Panc1 (cell line): ENCODE data around the gene CFAP77. TPM values are rescaled to one million over a fixed set of nuclear protein-coding genes. Genes with fewer than 3 reads are reported as not detected.

ENCODE experiments used
- ATAC-seq: fragments of 200-7000 bp; cut with Tn5 transposase; 2 replicates; pipeline ENCODE4 v1.9.1; 2020; ENCODE audit warnings: mild to moderate bottlenecking, moderate library complexity
- BruUV-seq: library from RNA; stranded (reverse); fragments of 400-500 nt; replicated peaks from 2 replicates; lab custom pipeline; 2021; lab: Mats Ljungman, UMichigan
- CTCF ChIA-PET: fragments of 300-600 bp; sonication (Branson Sonifier 250); formaldehyde crosslinking; loops from one replicate; lab custom pipeline; 2022; ENCODE audit warnings: antibody characterized with exemption; lab: Charles Lee
- POLR2A ChIA-PET: fragments of 300-600 bp; sonication (Branson Sonifier 250); formaldehyde crosslinking; loops from one replicate; lab custom pipeline; 2022; ENCODE audit warnings: antibody characterized with exemption; lab: Charles Lee
- DNase-seq: peaks from one replicate; pipeline ENCODE4 v3.0.0-alpha.2; 2010; ENCODE audit warnings: low read depth, low spot score
- H3K27ac ChIP-seq: 2 replicates; pipeline ENCODE4 v1.5.1; 2011; ENCODE audit warnings: mild to moderate bottlenecking, low read length, inconsistent platforms
- H3K27me3 ChIP-seq: fragments of 200-500 bp; sonication (Bioruptor generic); 2 replicates; pipeline ENCODE4 v1.6.0; 2014; ENCODE audit warnings: low read length, inconsistent platforms; ENCODE audit not compliant: control insufficient read depth, insufficient read depth
- H3K36me3 ChIP-seq: fragments of 200-500 bp; sonication (Bioruptor generic); 2 replicates; pipeline ENCODE4 v1.5.1; 2014; ENCODE audit warnings: inconsistent platforms, mild to moderate bottlenecking, low read length, moderate library complexity; ENCODE audit not compliant: control insufficient read depth, insufficient read depth
- H3K4me1 ChIP-seq: 2 replicates; pipeline ENCODE4 v1.5.1; 2011; ENCODE audit warnings: inconsistent platforms, mild to moderate bottlenecking, low read length, moderate library complexity; ENCODE audit not compliant: control insufficient read depth, insufficient read depth
- H3K4me3 ChIP-seq, 2 experiments: 2 replicates each; pipeline ENCODE4 v1.5.1; 2011 to 2012; ENCODE audit warnings: low read depth in 2 of 2, low read length in 2 of 2, mild to moderate bottlenecking in 2 of 2, inconsistent platforms in 1 of 2, moderate library complexity in 1 of 2
- H3K9me3 ChIP-seq: fragments of 200-500 bp; sonication (Bioruptor generic); 2 replicates; pipeline ENCODE4 v1.5.1; 2014; ENCODE audit warnings: low read depth, mild to moderate bottlenecking, inconsistent platforms, low read length, moderate library complexity; ENCODE audit not compliant: control insufficient read depth, insufficient read depth
- POLR2AphosphoS5 ChIP-seq: IDR thresholded peaks from 2 replicates; pipeline ENCODE4 v1.6.1; 2012; ENCODE audit warnings: mild to moderate bottlenecking, low read depth, low read length, moderate library complexity
- REST ChIP-seq, 2 experiments: IDR thresholded peaks; 2 replicates each; pipeline ENCODE4 v1.6.1; 2011 to 2012; ENCODE audit warnings: low read depth in 2 of 2, control low read depth in 1 of 2, low read length in 1 of 2, mild to moderate bottlenecking in 1 of 2, moderate library complexity in 1 of 2; ENCODE audit not compliant: insufficient read depth in 1 of 2
- SIN3A ChIP-seq: IDR thresholded peaks from 2 replicates; pipeline ENCODE4 v1.6.1; 2012; ENCODE audit warnings: low read depth, mild to moderate bottlenecking, low read length, moderate library complexity, borderline replicate concordance; ENCODE audit not compliant: insufficient read depth
- TCF7L2 ChIP-seq: IDR thresholded peaks from 2 replicates; pipeline ENCODE4 v1.6.1; 2011; ENCODE audit warnings: mild to moderate bottlenecking, low read depth, low read length, inconsistent platforms
- in situ Hi-C: cut with HindIII; loops from 2 replicates; pipeline ENCODE4 v1.10.0; 2016; ENCODE audit warnings: low sequenced_read_pairs, low pct_unique_long_range_greater_than_20kb
- intact Hi-C: fragments of 100-400 bp; cut with micrococcal nuclease; formaldehyde crosslinking; loops from one replicate; pipeline ENCODE4 v1.10.0; 2022; ENCODE audit not compliant: unreplicated experiment
- total RNA-seq: library from RNA; stranded (reverse); gene quantifications from one replicate; pipeline ENCODE4 v1.2.1, GENCODE V29; 2021; ENCODE audit not compliant: unreplicated experiment
- TF ChIP-seq, protein P1 (sequence below): fragments of 450-650 bp; IDR thresholded peaks from 2 replicates; pipeline ENCODE4 v1.5.1; 2017; ENCODE audit warnings: mild to moderate bottlenecking

Gene CFAP77
- total RNA-seq, 1 experiment from 2014 or later = not detected

- DNase-seq (no peak), ATAC-seq (peak; percentile 91)
- Histone ChIP-seq H3K4me3 (peak within 1 kb of the TSS; percentile 55 to 79), H3K9me3 (no peaks in the 10 kb centered on the region), H3K27me3 (no peaks in the 10 kb centered on the region), H3K4me1 (peaks cover 9% of the 10 kb centered on the region), H3K27ac (peak within 1 kb of the TSS; percentile 83), H3K36me3 (peaks cover 4% of the 10 kb centered on the region; the same call in 1 of the 2 replicates)
- intact Hi-C loops = no loop called here
- no peak for TF ChIP-seq REST (IDR thresholded peaks at IDR 0.05; ENCODE audit: insufficient read depth in 1 of 2, low read depth in 2 of 2, low read length in 1 of 2)
- TF ChIP-seq POLR2AphosphoS5 = peak; percentile 76
- TF ChIP-seq, protein P1, sequence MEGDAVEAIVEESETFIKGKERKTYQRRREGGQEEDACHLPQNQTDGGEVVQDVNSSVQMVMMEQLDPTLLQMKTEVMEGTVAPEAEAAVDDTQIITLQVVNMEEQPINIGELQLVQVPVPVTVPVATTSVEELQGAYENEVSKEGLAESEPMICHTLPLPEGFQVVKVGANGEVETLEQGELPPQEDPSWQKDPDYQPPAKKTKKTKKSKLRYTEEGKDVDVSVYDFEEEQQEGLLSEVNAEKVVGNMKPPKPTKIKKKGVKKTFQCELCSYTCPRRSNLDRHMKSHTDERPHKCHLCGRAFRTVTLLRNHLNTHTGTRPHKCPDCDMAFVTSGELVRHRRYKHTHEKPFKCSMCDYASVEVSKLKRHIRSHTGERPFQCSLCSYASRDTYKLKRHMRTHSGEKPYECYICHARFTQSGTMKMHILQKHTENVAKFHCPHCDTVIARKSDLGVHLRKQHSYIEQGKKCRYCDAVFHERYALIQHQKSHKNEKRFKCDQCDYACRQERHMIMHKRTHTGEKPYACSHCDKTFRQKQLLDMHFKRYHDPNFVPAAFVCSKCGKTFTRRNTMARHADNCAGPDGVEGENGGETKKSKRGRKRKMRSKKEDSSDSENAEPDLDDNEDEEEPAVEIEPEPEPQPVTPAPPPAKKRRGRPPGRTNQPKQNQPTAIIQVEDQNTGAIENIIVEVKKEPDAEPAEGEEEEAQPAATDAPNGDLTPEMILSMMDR = no peak
- peak; percentile 97 for TF ChIP-seq SIN3A
- peak; percentile 31; the same call in 1 of the 2 replicates for TF ChIP-seq TCF7L2
- POLR2A ChIA-PET = interaction anchor here (0.7 kb wide), 2 partner anchors 130 to 631 kb away, joined by 9 to 10 read pairs; no protein-coding TSS in a partner anchor
- BruUV-seq = no TSS peak
- in situ Hi-C loops = no loop called here
- CTCF ChIA-PET = no interaction called here
These were observed 3.4 kb upstream of the CFAP77 start, which contains the start of gene TTF1 for GRCh38 chr9:132406554-132407122. TSS of gene TTF1 (minus strand) at chr9:132406840. CDS start at chr9:132402821, 4,019 bp downstream.

GRCh38 chr9:132407196-132407595 lies 2.8 kb upstream of the CFAP77 start:
- ChIA-PET POLR2A (no interaction called here), CTCF (no interaction called here)
- ATAC-seq (no peak), DNase-seq (no peak)
- Histone ChIP-seq H3K9me3 (no peaks in the 10 kb centered on the region), H3K4me1 (peaks cover 9% of the 10 kb centered on the region), H3K4me3 (peak overlapping the region in 1 of 2 experiments; percentile 79; a peak in 2 of 4 replicates), H3K36me3 (peaks cover 4% of the 10 kb centered on the region; the same call in 1 of the 2 replicates), H3K27me3 (no peaks in the 10 kb centered on the region), H3K27ac (peak overlapping the region; percentile 83)
- TF ChIP-seq, protein P1 = no peak
- BruUV-seq = no TSS peak
- intact Hi-C loops = no loop called here
- in situ Hi-C loops = no loop called here
